ENCODE measurements around the gene ABAT.

Gene ABAT

GRCh38 chr16:8808613-8809353 lies 134.4 kb downstream of the ABAT start:
- no peak overlapping the region for H3K27ac ChIP-seq
- no peak for TF ChIP-seq ZFX (IDR thresholded peaks at IDR 0.05; ENCODE audit: borderline replicate concordance)
- TF ChIP-seq, protein P1, sequence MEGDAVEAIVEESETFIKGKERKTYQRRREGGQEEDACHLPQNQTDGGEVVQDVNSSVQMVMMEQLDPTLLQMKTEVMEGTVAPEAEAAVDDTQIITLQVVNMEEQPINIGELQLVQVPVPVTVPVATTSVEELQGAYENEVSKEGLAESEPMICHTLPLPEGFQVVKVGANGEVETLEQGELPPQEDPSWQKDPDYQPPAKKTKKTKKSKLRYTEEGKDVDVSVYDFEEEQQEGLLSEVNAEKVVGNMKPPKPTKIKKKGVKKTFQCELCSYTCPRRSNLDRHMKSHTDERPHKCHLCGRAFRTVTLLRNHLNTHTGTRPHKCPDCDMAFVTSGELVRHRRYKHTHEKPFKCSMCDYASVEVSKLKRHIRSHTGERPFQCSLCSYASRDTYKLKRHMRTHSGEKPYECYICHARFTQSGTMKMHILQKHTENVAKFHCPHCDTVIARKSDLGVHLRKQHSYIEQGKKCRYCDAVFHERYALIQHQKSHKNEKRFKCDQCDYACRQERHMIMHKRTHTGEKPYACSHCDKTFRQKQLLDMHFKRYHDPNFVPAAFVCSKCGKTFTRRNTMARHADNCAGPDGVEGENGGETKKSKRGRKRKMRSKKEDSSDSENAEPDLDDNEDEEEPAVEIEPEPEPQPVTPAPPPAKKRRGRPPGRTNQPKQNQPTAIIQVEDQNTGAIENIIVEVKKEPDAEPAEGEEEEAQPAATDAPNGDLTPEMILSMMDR (IDR thresholded peaks at IDR 0.05), result no peak

- no peak for TF ChIP-seq ZFX (IDR thresholded peaks at IDR 0.05; ENCODE audit: borderline replicate concordance)
- TF ChIP-seq, protein P1 (IDR thresholded peaks at IDR 0.05), result no peak
- H3K27ac ChIP-seq, result no peak overlapping the region
These were observed 137.9 kb downstream of the ABAT start for GRCh38 chr16:8812162-8812843.

DNA sequence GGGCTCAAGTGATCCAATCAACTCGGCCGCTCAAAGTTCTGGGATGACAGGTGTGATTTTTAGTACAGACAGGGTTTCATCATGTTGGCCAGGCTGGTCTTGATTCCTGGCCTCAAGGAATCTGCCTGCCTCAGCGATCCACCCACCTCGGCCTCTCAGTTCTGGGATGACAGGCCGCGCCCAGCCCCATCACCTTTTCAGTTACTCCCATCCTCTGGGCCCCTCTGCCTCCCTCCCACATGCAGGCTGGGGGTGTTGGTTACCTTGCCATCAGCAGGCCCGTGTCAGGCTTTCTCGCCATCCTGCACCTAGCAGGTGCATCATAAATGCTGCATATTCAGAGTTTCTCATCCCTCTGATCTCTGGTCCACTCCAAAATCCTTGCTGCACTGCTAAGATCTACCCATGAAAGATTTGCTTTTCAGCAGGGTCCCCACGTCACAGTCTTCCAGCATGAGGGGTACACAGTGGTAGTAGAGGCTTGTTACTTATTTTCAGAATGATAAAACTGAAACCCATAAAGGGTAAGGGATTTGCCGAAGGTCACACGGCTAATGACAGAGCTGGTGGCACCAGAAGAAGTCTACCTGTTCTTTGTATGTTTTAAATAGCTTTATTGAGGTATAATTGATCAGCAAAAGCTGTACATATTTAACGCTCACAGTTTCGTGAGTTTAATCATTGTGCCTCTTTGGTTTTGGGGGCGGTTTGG lies 139.8 kb downstream of the ABAT start:
- TF ChIP-seq ZFX (IDR thresholded peaks at IDR 0.05; ENCODE audit: borderline replicate concordance), result no peak
- TF ChIP-seq, protein P1 (IDR thresholded peaks at IDR 0.05), result no peak

GRCh38 chr16:8816967-8817655 lies 142.7 kb downstream of the ABAT start:
- H3K27ac ChIP-seq, result no peak overlapping the region

More for the DNA sequence above, 139.8 kb downstream of the ABAT start:
- no peak overlapping the region for H3K27ac ChIP-seq

DNA sequence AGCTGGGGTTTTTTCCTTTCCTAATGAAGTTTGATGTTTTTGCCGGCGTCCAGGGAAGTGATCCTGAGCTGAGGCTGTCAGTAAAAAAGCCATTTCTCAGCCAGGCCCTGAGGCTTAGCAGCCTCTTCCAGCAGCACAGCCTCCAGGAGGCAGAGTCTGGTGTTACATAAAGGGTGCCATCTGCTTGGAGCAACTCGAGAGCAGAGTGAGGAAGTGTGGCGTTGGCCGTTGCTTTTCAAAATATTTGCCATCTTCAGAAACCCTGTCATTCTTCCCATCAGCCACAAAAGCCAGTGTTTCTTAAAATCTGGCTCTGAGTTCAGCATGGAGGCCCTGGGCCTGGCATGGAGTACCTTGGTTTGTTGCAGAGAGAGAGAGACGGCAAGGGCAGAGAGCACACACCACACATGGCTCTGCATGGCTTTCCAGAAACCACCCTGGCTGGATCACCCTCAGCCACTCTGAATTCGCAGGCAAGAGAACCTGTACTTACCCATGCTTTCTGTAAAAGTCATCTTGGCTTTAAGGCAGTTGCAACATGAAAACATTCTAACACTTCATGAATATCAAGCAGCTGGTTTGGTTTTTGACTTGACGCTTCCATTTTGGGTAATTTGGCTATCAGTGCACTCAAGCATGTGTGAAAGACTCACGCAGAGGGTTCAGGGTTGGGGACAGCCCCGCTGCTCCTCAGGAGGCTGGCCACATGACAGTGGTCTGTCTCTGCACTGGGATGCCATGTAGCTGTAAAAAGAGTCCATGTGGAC lies 144.3 kb downstream of the ABAT start:
- no peak overlapping the region for H3K27ac ChIP-seq
- no peak for TF ChIP-seq ZFX (IDR thresholded peaks at IDR 0.05; ENCODE audit: borderline replicate concordance)
- TF ChIP-seq, protein P1 (IDR thresholded peaks at IDR 0.05), result no peak

More at GRCh38 chr16:8816967-8817655, 142.7 kb downstream of the ABAT start:
- TF ChIP-seq, protein P1 (IDR thresholded peaks at IDR 0.05), result no peak
- TF ChIP-seq ZFX (IDR thresholded peaks at IDR 0.05; ENCODE audit: borderline replicate concordance), result no peak

GRCh38 chr16:8819411-8820034 lies 145.1 kb downstream of the ABAT start:
- TF ChIP-seq ZFX (IDR thresholded peaks at IDR 0.05; ENCODE audit: borderline replicate concordance), result no peak
- TF ChIP-seq, protein P1 (IDR thresholded peaks at IDR 0.05), result no peak

More at GRCh38 chr16:8819411-8820034, 145.1 kb downstream of the ABAT start:
- H3K27ac ChIP-seq, result no peak overlapping the region
